Memory B cell (primary cell): ENCODE results near the gene POFUT1.

Source experiments
- ATAC-seq: fragments of 150-1000 bp; cut with Tn5 transposase; 2 replicates; pipeline ENCODE4 v1.10.0; 2021; ENCODE audit warnings: low read depth, mild to moderate bottlenecking, moderate library complexity
- DNase-seq, 2 donors: peaks; one replicate each; pipeline ENCODE4 v3.0.0; 2022; ENCODE audit warnings: low spot score in 2 of 2
- H3K27ac Mint-ChIP-seq: one replicate; pipeline ENCODE4 v1.8.0; 2022; ENCODE audit warnings: mild to moderate bottlenecking, moderate library complexity, mixed read lengths
- H3K27me3 Mint-ChIP-seq: one replicate; pipeline ENCODE4 v1.8.0; 2022; ENCODE audit warnings: mixed read lengths
- H3K36me3 Mint-ChIP-seq: one replicate; pipeline ENCODE4 v1.8.0; 2022; ENCODE audit warnings: mild to moderate bottlenecking, mixed read lengths
- H3K4me1 Mint-ChIP-seq: one replicate; pipeline ENCODE4 v1.8.0; 2022; ENCODE audit warnings: mixed read lengths
- H3K4me3 Mint-ChIP-seq: one replicate; pipeline ENCODE4 v1.8.0; 2022; ENCODE audit warnings: mild to moderate bottlenecking, moderate library complexity, mixed read lengths
- H3K9me3 Mint-ChIP-seq: one replicate; pipeline ENCODE4 v1.8.0; 2022; ENCODE audit warnings: mixed read lengths

The POFUT1 gene

GRCh38 chr20:32231245-32231644 lies 23.6 kb downstream of the POFUT1 start:
- Mint-ChIP-seq H3K27me3 (no peaks in the 10 kb centered on the region), H3K4me3 (no peak overlapping the region), H3K36me3 (peaks cover 35% of the 10 kb centered on the region), H3K27ac (peak overlapping the region; percentile 56), H3K9me3 (no peaks in the 10 kb centered on the region), H3K4me1 (peaks cover 10% of the 10 kb centered on the region)
- no peak for DNase-seq
- ATAC-seq, result no peak

GRCh38 chr20:32231847-32232246 lies 24.2 kb downstream of the POFUT1 start:
- Mint-ChIP-seq H3K4me3 (peak overlapping the region; percentile 51), H3K9me3 (no peaks in the 10 kb centered on the region), H3K27me3 (no peaks in the 10 kb centered on the region), H3K27ac (peak overlapping the region; percentile 56), H3K36me3 (peaks cover 35% of the 10 kb centered on the region), H3K4me1 (peaks cover 10% of the 10 kb centered on the region)
- DNase-seq, result no peak
- ATAC-seq, result peak; percentile 70

GRCh38 chr20:32232326-32232886 lies 24.7 kb downstream of the POFUT1 start:
- ATAC-seq (no peak), DNase-seq (no peak)
- Mint-ChIP-seq H3K4me3 (no peak overlapping the region), H3K36me3 (peaks cover 39% of the 10 kb centered on the region), H3K27me3 (no peaks in the 10 kb centered on the region), H3K4me1 (peaks cover 10% of the 10 kb centered on the region), H3K9me3 (no peaks in the 10 kb centered on the region), H3K27ac (peak overlapping the region; percentile 56)

- no peak for DNase-seq
- Mint-ChIP-seq H3K27ac (peak overlapping the region; percentile 56), H3K27me3 (no peaks in the 10 kb centered on the region), H3K36me3 (peaks cover 35% of the 10 kb centered on the region), H3K4me1 (peaks cover 10% of the 10 kb centered on the region), H3K4me3 (no peak overlapping the region), H3K9me3 (no peaks in the 10 kb centered on the region)
- no peak for ATAC-seq
These were observed 25.6 kb downstream of the POFUT1 start for GRCh38 chr20:32233286-32233685.

- no peak overlapping the region for H3K27ac Mint-ChIP-seq
- DNase-seq (no peak), ATAC-seq (no peak)
- no peaks in the 10 kb centered on the region for H3K9me3 Mint-ChIP-seq
- no peaks in the 10 kb centered on the region for H3K27me3 Mint-ChIP-seq
- no peak overlapping the region for H3K4me3 Mint-ChIP-seq
- H3K4me1 Mint-ChIP-seq, result peaks cover 10% of the 10 kb centered on the region
- peaks cover 29% of the 10 kb centered on the region for H3K36me3 Mint-ChIP-seq
These were observed 26.6 kb downstream of the POFUT1 start for GRCh38 chr20:32234135-32234808.

- peaks cover 27% of the 10 kb centered on the region for H3K36me3 Mint-ChIP-seq
- DNase-seq, result no peak
These were observed 27.8 kb downstream of the POFUT1 start for GRCh38 chr20:32235331-32236047.

GRCh38 chr20:32236048-32236533 lies 28.4 kb downstream of the POFUT1 start:
- Mint-ChIP-seq H3K4me1 (peaks cover 17% of the 10 kb centered on the region), H3K9me3 (no peaks in the 10 kb centered on the region), H3K36me3 (peaks cover 22% of the 10 kb centered on the region), H3K27ac (no peak overlapping the region), H3K4me3 (no peak overlapping the region), H3K27me3 (no peaks in the 10 kb centered on the region)
- ATAC-seq (no peak), DNase-seq (no peak)

More at GRCh38 chr20:32235331-32236047, 27.8 kb downstream of the POFUT1 start:
- H3K9me3 Mint-ChIP-seq, result no peaks in the 10 kb centered on the region
- H3K4me1 Mint-ChIP-seq, result peaks cover 17% of the 10 kb centered on the region
- ATAC-seq, result no peak
- no peak overlapping the region for H3K27ac Mint-ChIP-seq
- H3K4me3 Mint-ChIP-seq, result no peak overlapping the region
- H3K27me3 Mint-ChIP-seq, result no peaks in the 10 kb centered on the region

- no peak overlapping the region for H3K27ac Mint-ChIP-seq
- H3K27me3 Mint-ChIP-seq, result no peaks in the 10 kb centered on the region
- peaks cover 19% of the 10 kb centered on the region for H3K36me3 Mint-ChIP-seq
- no peaks in the 10 kb centered on the region for H3K9me3 Mint-ChIP-seq
- no peak overlapping the region for H3K4me3 Mint-ChIP-seq
- DNase-seq (no peak), ATAC-seq (no peak)
- H3K4me1 Mint-ChIP-seq, result peaks cover 11% of the 10 kb centered on the region
These were observed 29.1 kb downstream of the POFUT1 start for GRCh38 chr20:32236819-32237218.

- no peak overlapping the region for H3K4me3 Mint-ChIP-seq
- H3K4me1 Mint-ChIP-seq, result peaks cover 11% of the 10 kb centered on the region
- no peaks in the 10 kb centered on the region for H3K27me3 Mint-ChIP-seq
- peaks cover 19% of the 10 kb centered on the region for H3K36me3 Mint-ChIP-seq
- no peak for DNase-seq
- no peak for ATAC-seq
- H3K9me3 Mint-ChIP-seq, result no peaks in the 10 kb centered on the region
- no peak overlapping the region for H3K27ac Mint-ChIP-seq
These were observed 29.7 kb downstream of the POFUT1 start for GRCh38 chr20:32237419-32237818.

GRCh38 chr20:32238483-32239425 lies 31.1 kb downstream of the POFUT1 start:
- no peaks in the 10 kb centered on the region for H3K27me3 Mint-ChIP-seq
- H3K36me3 Mint-ChIP-seq, result peaks cover 9% of the 10 kb centered on the region
- DNase-seq, result no peak
- H3K4me3 Mint-ChIP-seq, result no peak overlapping the region
- ATAC-seq, result no peak
- H3K27ac Mint-ChIP-seq, result no peak overlapping the region
- H3K4me1 Mint-ChIP-seq, result peaks cover 7% of the 10 kb centered on the region
- no peaks in the 10 kb centered on the region for H3K9me3 Mint-ChIP-seq

GRCh38 chr20:32240205-32240604 lies 32.5 kb downstream of the POFUT1 start:
- ATAC-seq (no peak), DNase-seq (no peak)
- Mint-ChIP-seq H3K4me1 (peaks cover 7% of the 10 kb centered on the region), H3K4me3 (no peak overlapping the region), H3K9me3 (no peaks in the 10 kb centered on the region), H3K27ac (no peak overlapping the region), H3K27me3 (no peaks in the 10 kb centered on the region), H3K36me3 (peaks cover 9% of the 10 kb centered on the region)

- H3K27me3 Mint-ChIP-seq, result no peaks in the 10 kb centered on the region
- H3K9me3 Mint-ChIP-seq, result no peaks in the 10 kb centered on the region
- no peak overlapping the region for H3K4me3 Mint-ChIP-seq
- ATAC-seq (no peak), DNase-seq (no peak)
- H3K27ac Mint-ChIP-seq, result no peak overlapping the region
- peaks cover 4% of the 10 kb centered on the region for H3K36me3 Mint-ChIP-seq
- peaks cover 7% of the 10 kb centered on the region for H3K4me1 Mint-ChIP-seq
These were observed 34.1 kb downstream of the POFUT1 start for GRCh38 chr20:32241807-32242206.

GRCh38 chr20:32244150-32244823 lies 36.6 kb downstream of the POFUT1 start:
- H3K27ac Mint-ChIP-seq, result no peak overlapping the region
- DNase-seq (no peak), ATAC-seq (no peak)
- H3K27me3 Mint-ChIP-seq, result no peaks in the 10 kb centered on the region
- H3K4me3 Mint-ChIP-seq, result no peak overlapping the region
- no peaks in the 10 kb centered on the region for H3K9me3 Mint-ChIP-seq
- no peaks in the 10 kb centered on the region for H3K36me3 Mint-ChIP-seq
- H3K4me1 Mint-ChIP-seq, result peaks cover 7% of the 10 kb centered on the region
